Breast epithelium (tissue), 3 donors: ENCODE data around the gene CDO1.

ENCODE experiments used
- CTCF ChIP-seq, 3 donors: fragments of 450-650 bp; IDR thresholded peaks; one replicate each; pipeline ENCODE4 v1.5.1; 2016 to 2017; ENCODE audit warnings: antibody characterized with exemption in 3 of 3, mild to moderate bottlenecking in 3 of 3, moderate library complexity in 3 of 3
- POLR2A ChIP-seq: fragments of 450-650 bp; IDR thresholded peaks from one replicate; pipeline ENCODE4 v1.6.1; 2016; ENCODE audit warnings: antibody characterized with exemption, mild to moderate bottlenecking, moderate library complexity

GRCh38 chr5:115774684-115775083 lies 41.8 kb downstream of the CDO1 start:
- TF ChIP-seq CTCF (IDR thresholded peaks at IDR 0.05): no peak
- TF ChIP-seq POLR2A: no peak
